Left colon (tissue), 2 donors: ENCODE data around the gene LRBA. TPM values are rescaled to one million over a fixed set of nuclear protein-coding genes. Genes with fewer than 3 reads are reported as not detected.
"Not testable (repeated sequence)": the region's sequence is repeated elsewhere in the genome, so short reads cannot be mapped to it uniquely, and the experiment has no call there.

Source experiments
- ATAC-seq: fragments of 200-7000 bp; cut with Tn5 transposase; one replicate; pipeline ENCODE4 v1.9.1; 2020; ENCODE audit warnings: mild to moderate bottlenecking, moderate library complexity
- DNase-seq, 2 donors: peaks; one replicate each; pipeline ENCODE4 v3.0.0-alpha.2; 2020
- intact Hi-C, 2 donors: fragments of 100-400 bp; cut with DNase I in 1 of 2; cut with micrococcal nuclease in 1 of 2; formaldehyde crosslinking; loops; one replicate each; pipeline versions ENCODE4 v1.11.2 to v1.14.0; 2022; cut with DNase I, micrococcal nuclease
- total RNA-seq, 2 donors: library from RNA; stranded (reverse); fragmentation: NEBNext Ultra II Directional; extraction: Animal tissue kit (Norgen Biotek cat#: 25700); gene quantifications; one replicate each; pipeline ENCODE4 v1.2.1, GENCODE V29; 2021
- donor health status: DM: no; HTN: no; CAD: no.
- donor health status: DM: yes; HTN: yes; CAD: no.

Gene LRBA
- total RNA-seq, 2 donors from 2014 or later = 65.7 to 80.0 TPM

DNA sequence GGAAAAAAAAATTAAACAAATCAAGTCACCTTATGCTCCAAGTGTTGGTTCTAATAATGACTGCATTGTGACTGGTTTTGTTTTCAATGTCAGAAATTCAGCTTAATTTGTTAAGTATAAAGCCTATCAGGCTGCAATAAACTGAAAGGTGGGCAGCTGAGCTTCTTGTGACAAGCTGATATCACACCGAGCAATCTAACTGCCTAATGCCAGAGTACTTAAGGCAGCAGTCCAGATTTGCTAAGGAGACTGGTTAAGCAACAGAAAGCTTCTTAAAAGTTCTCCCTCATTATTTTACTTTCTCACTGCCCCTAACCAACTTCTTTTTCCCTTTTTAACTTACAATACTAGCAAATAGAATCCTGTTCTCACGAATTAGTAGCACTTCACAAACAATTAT is 232.2 kb downstream of the LRBA start:
- intact Hi-C loops = no loop called here
- no peak for DNase-seq
- no peak for ATAC-seq

- ATAC-seq = no peak
- intact Hi-C loops = no loop called here
- no peak for DNase-seq
These were observed 232.8 kb downstream of the LRBA start for GRCh38 chr4:150782311-150782710.

- intact Hi-C loops = no loop called here
- DNase-seq = no peak
- no peak for ATAC-seq
These were observed 233.9 kb downstream of the LRBA start for GRCh38 chr4:150781191-150781590.

GRCh38 chr4:150779707-150780106 is 235.4 kb downstream of the LRBA start:
- ATAC-seq (no peak), DNase-seq (no peak)
- intact Hi-C loops = no loop called here

DNA sequence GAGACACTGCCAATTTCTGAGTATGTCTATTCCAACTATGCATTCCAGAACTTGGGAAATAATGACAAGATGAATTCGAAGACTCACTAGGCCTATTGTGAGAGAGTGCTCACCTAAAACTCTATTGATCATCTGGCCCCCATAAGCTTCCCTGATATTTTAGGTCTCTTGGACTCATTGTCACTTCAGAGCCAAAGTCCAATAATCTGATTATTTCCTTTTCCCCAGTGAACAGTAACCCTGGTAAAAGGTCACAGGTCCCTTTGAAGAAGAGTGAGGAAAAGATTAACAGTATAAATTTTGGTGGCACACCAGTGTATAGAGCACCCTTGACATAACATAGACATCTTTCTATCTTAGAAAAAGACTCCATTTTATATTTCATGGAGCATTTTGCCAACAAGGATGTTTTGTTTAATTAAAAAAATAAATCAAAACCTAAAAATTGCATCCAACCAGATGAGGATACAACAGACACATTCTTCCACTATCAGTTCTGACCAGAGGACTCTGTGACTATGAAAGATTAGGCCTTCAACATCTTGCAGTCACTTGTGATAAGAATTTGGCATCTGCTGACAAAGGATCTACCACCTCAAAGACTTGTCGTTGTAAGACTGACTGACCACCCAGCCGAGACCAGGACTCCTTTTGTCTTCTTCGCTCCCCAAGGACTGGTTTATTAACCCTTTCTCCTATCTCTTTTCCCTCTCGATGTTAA is 241.2 kb downstream of the LRBA start:
- ATAC-seq (no peak), DNase-seq (no peak)
- intact Hi-C loops = no loop called here

DNA sequence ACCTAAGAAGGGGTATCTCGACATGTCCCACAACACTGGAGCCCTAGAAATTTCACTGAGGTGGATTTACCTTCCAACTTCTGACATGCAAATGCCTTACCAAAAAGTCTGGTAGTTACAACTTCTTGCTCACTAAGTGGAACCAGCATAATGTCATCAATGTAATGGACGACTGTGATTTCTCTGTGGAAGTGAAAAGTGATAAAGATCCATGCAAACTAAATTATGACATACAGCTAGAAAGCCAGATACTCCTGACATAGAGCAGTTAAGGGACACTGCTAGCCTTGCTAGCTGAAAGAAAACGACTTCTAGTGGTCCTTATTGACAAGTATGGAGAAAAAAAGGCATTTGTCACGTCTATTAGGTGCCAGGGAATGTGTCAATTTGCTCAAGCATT is 242.1 kb downstream of the LRBA start:
- intact Hi-C loops = no loop called here
- DNase-seq = no peak
- ATAC-seq = no peak

DNA sequence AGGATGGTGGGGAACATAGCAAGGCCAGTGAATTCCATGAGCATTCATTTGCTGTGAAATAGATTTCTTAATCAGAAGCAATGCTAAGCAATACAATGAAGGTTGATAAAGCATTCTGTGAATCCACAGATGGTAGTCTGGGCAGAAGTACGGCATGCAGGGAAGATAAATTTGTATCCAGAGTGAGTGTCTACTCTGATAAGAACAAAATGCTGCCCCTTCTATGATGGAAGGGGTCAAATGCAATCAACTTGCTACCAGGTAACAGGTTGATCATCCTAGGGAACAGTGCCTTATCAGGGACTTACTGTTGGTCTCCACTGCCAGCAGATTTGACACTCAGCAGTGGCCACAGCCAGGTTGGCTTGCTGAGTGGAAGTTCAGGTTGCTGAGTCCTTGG is 243.7 kb downstream of the LRBA start:
- no peak for DNase-seq
- ATAC-seq = no peak
- intact Hi-C loops = no loop called here

- DNase-seq = no peak
- no peak for ATAC-seq
- intact Hi-C loops = no loop called here
These were observed 245.2 kb downstream of the LRBA start for GRCh38 chr4:150769845-150770244.

GRCh38 chr4:150769248-150769647 is 245.8 kb downstream of the LRBA start:
- peak; percentile 96 for ATAC-seq
- intact Hi-C loops = no loop called here
- DNase-seq = no peak

DNA sequence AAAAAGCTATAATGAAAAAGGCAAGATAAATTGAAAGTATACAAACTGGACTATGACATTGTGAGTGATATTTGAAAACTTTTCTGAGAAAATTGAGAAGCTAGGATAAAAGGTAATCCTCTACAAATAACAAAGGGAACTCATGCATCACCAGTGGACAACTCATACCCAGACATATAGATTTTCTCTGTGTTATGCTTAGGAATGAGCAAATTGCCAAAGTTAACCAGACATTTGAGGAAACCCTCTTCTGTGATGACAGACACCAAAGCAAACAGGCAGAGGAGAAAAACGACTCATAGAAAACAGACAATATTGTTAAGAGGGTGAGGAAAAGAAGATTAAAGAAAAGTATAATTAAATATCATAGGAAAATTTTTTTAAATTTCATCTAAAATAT is 246.6 kb downstream of the LRBA start:
- no peak for ATAC-seq
- intact Hi-C loops = no loop called here
- no peak for DNase-seq

- ATAC-seq = no peak
- intact Hi-C loops = no loop called here
- no peak for DNase-seq
These were observed 249.9 kb downstream of the LRBA start for GRCh38 chr4:150765216-150765615.

GRCh38 chr4:150751648-150752047 is 263.4 kb downstream of the LRBA start:
- intact Hi-C loops = no loop called here
- DNase-seq (no peak), ATAC-seq (no peak)

DNA sequence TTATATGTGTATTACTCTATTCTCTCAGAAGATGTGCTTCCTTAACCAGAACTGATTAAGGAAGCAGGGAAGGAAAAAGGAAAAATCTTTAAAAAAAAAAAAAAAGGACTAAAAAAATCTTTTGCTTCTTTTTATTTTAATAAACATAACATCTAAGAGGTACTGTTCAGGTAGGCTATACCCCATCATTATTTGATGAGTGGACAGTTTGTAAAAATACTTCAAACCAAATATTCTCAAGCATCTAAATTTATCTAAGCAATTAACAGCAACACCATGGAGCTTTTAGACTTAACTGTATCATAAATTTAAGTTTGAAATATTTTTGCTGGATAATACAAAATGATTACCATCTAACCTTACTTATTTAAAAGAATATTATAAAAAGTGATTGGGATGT is 264.3 kb downstream of the LRBA start:
- no peak for DNase-seq
- intact Hi-C loops = no loop called here
- ATAC-seq = no peak

DNA sequence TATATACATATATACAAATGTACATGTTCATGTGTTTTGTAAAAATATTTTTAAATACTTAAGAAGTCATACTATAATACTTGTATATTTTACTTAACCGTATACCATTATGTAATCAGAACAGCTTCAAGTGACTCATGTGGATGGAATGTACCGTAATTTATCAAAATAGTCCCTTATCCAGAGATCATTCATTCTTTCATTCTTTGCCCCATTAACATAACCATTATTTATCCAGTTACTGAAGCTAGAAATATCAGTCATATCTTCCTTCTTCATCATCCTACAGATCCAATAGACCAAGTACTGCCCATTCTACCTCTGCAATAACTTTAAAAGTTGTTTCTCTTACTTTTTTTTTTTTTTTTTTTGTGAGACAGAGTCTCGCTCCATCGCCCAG is 268.9 kb downstream of the LRBA start:
- intact Hi-C loops = no loop called here
- no peak for ATAC-seq
- no peak for DNase-seq

- DNase-seq = no peak
- intact Hi-C loops = no loop called here
- ATAC-seq = peak; percentile 40
These were observed 270.5 kb downstream of the LRBA start for GRCh38 chr4:150744570-150744969.

DNA sequence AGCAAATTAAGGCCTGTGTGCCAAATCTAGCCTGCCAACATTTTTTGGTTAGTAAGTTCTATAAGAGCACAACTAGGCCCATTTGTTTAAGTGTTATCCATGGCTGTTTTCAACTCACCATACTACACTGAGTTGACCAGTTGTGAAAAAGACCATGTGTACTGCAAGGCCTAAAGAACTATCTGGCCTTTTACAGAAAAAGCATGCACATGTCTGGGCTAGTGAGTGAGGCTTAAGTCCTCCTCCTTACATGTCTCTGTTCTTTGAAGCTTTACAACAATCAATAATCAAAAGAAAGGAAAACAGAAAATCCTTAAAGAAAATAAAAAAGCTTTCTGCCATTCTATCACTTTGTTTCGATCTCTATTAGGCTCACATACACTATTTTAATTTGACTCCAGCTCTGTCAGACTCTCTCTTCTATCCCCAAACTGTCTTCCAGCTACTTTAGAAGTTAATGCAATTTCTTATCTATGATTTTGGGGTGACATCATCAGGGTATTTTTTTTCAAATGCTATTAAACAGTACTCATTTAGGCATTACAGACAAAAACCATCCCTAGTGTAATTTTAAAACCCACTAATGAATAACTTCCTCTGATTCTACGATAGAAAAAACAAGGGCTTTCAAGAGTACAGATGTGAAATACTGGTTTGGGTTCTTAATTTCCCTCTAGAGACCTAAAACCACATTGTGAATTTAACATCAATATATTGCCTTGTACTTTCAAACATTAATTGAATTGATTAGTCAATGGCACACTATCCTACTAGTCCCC is 271.3 kb downstream of the LRBA start:
- no peak for ATAC-seq
- intact Hi-C loops = no loop called here
- DNase-seq = no peak

- intact Hi-C loops, DNase-seq, ATAC-seq: not testable (repeated sequence)
These were observed 272.2 kb downstream of the LRBA start for GRCh38 chr4:150742930-150743329.

DNA sequence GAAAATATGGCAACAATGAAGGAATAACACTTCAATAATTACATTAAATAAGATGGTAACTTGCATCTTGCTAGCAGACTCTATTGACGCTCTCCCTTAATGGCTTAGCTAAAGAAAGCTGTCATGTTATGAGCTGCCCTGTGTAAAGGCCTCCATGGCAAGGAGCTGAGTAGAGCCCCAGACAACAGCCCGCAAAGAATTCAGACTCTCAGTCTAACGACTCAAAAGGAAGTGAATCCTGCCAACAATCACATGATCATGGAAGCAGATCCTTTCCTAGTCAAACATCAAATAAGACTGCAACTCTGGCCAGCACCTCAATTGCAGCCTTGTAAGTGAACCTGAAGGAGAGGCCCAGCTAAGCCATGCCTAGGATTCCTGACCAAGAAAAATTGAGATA is 275.5 kb downstream of the LRBA start:
- no peak for DNase-seq
- ATAC-seq = no peak
- intact Hi-C loops = no loop called here

- DNase-seq = no peak
- no peak for ATAC-seq
- intact Hi-C loops = loop anchor here in 1 of 2 donors (10.0 kb wide), 1 partner anchor 149 kb away; no protein-coding TSS in a partner anchor
These were observed 289.0 kb downstream of the LRBA start for GRCh38 chr4:150725957-150726523.
